Neutrophil (primary cell): Measurements from ENCODE around the gene CCDC32.

ENCODE experiments used
- H3K27ac ChIP-seq: fragments of 200-600 bp; sonication (generic); 2 replicates; pipeline ENCODE4 v1.5.1; 2016; ENCODE audit warnings: mild to moderate bottlenecking, moderate library complexity
- H3K27me3 ChIP-seq: fragments of 200-600 bp; sonication (generic); 2 replicates; pipeline ENCODE4 v1.6.0; 2016; ENCODE audit warnings: mild to moderate bottlenecking
- H3K36me3 ChIP-seq: fragments of 200-600 bp; sonication (generic); 2 replicates; pipeline ENCODE4 v1.5.1; 2017
- H3K4me1 ChIP-seq, 2 experiments: fragments of 200-600 bp in 1 of 2; sonication (generic) in 1 of 2; 1 replicate in 1 of 2; 2 replicates in 1 of 2; pipeline versions ENCODE4 v1.5.1 to v1.6.1; 2013 to 2016; ENCODE audit warnings: low read depth in 1 of 2, low read length in 1 of 2, mild to moderate bottlenecking in 1 of 2, moderate library complexity in 1 of 2; ENCODE audit not compliant: control insufficient read depth in 1 of 2, insufficient read depth in 1 of 2
- H3K4me3 ChIP-seq, 2 experiments: fragments of 200-600 bp in 1 of 2; sonication (generic) in 1 of 2; 1 replicate in 1 of 2; 2 replicates in 1 of 2; pipeline ENCODE4 v1.5.1; 2013 to 2016; ENCODE audit warnings: low read depth in 1 of 2, low read length in 1 of 2, mild to moderate bottlenecking in 1 of 2, moderate library complexity in 1 of 2
- H3K9me3 ChIP-seq: fragments of 200-600 bp; sonication (generic); 2 replicates; pipeline ENCODE4 v1.5.1; 2016
- TF ChIP-seq, protein P1 (sequence below): fragments of 200-600 bp; sonication (generic); IDR thresholded peaks from 2 replicates; pipeline ENCODE4 v1.5.1; 2016; ENCODE audit warnings: antibody characterized with exemption

Gene CCDC32

DNA sequence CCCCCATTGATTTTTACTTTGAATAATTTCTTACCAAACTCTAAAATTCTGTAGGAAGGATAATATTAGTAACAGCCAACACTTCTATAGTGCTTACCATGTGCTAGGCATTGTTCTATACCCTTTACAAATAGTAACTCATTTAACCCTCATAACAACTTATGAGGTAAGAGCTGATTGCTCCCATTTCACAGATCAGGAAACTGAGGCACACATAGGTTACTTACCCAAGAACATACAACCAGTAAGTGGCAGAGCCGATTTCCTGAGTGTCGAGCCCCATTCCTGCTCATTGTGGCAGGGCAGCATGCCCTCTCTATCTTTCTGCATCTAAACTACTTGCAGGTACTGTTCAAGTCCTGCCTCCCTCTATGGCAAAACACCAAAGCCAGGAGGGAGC lies 9.0 kb downstream of the CCDC32 start:
- no peaks in the 10 kb centered on the region for H3K27me3 ChIP-seq
- H3K9me3 ChIP-seq: no peaks in the 10 kb centered on the region
- no peak overlapping the region for H3K27ac ChIP-seq
- H3K4me3 ChIP-seq: no peak overlapping the region
- peaks cover 32% of the 10 kb centered on the region for H3K36me3 ChIP-seq
- no peaks in the 10 kb centered on the region for H3K4me1 ChIP-seq
- TF ChIP-seq, protein P1, sequence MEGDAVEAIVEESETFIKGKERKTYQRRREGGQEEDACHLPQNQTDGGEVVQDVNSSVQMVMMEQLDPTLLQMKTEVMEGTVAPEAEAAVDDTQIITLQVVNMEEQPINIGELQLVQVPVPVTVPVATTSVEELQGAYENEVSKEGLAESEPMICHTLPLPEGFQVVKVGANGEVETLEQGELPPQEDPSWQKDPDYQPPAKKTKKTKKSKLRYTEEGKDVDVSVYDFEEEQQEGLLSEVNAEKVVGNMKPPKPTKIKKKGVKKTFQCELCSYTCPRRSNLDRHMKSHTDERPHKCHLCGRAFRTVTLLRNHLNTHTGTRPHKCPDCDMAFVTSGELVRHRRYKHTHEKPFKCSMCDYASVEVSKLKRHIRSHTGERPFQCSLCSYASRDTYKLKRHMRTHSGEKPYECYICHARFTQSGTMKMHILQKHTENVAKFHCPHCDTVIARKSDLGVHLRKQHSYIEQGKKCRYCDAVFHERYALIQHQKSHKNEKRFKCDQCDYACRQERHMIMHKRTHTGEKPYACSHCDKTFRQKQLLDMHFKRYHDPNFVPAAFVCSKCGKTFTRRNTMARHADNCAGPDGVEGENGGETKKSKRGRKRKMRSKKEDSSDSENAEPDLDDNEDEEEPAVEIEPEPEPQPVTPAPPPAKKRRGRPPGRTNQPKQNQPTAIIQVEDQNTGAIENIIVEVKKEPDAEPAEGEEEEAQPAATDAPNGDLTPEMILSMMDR: no peak

DNA sequence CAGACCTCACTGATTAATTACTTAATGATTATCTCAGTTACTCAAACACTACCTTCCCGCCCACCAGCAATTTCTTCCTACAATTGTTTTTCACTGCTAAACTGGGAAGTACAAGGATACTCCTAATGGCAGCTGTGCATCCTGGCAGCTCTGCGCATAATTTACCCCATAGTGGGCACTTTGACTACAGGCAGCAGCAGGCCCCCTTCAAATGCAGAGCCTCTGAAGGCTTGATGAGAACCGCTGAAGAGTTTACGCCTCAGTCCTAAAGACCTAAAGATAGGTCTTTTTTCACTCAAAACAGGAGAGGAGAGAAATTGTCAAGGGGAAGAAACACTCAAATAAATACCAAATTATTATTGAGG lies 10.7 kb downstream of the CCDC32 start:
- TF ChIP-seq, protein P1: no peak
- Histone ChIP-seq H3K36me3 (peaks cover 32% of the 10 kb centered on the region), H3K27ac (no peak overlapping the region), H3K27me3 (no peaks in the 10 kb centered on the region), H3K9me3 (no peaks in the 10 kb centered on the region), H3K4me1 (no peaks in the 10 kb centered on the region), H3K4me3 (no peak overlapping the region)

DNA sequence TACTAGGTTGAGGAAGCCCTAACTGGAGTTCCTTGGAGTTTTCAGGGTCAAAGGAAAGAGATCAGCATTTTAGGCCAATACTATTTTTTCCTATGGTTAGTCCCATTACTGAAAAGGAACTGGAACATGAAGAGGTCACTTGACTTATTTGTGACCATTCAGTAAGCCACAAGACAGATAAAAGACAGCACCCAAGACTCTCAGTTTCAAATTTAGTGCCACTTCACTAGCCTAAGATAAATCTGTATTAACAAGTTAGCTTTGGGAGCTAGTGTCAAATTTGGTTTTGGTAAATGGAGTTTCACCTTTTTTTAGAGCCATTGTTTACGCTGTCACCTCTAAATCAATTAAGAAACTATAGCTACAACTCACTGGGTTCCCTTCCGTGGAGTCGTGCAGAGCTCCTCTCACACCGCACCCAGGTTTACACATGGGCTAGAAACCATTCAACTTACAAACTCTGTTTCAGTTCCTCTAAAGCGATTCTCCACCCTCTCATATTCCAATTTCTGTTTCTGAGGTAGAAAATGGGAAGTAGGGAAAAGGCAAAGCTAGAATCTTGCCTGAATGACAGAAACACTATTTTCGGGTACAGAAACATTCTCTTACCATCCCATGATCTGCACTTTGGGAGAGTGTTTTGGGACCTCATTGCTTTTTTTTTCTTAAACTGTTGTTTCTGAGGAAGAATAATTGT lies 14.4 kb downstream of the CCDC32 start:
- no peaks in the 10 kb centered on the region for H3K4me1 ChIP-seq
- H3K9me3 ChIP-seq: no peaks in the 10 kb centered on the region
- peaks cover 27% of the 10 kb centered on the region for H3K36me3 ChIP-seq
- TF ChIP-seq, protein P1: no peak
- no peak overlapping the region for H3K27ac ChIP-seq
- no peaks in the 10 kb centered on the region for H3K27me3 ChIP-seq
- no peak overlapping the region for H3K4me3 ChIP-seq

DNA sequence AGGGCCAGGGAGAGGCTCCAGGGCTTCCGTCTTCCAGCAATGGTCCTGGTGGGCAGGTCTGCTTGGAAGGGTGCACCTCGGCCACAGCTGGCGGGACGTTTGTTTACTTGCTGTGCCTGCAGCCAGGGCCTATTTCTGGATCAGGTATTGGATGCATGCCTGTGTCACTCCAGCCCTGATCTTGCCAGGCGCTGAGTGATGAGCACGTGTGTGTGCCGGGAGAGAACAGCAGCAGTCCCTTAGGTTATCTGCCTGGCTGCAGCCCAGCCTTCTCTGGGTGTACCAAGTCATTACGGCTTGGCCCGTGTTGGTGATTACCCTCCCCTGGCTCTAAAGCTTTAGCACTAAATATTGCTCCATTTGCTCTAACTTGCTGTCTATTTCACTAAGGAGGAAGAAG lies 14.9 kb downstream of the CCDC32 start:
- Histone ChIP-seq H3K4me3 (no peak overlapping the region), H3K27ac (no peak overlapping the region), H3K27me3 (no peaks in the 10 kb centered on the region), H3K36me3 (peaks cover 22% of the 10 kb centered on the region), H3K4me1 (no peaks in the 10 kb centered on the region), H3K9me3 (no peaks in the 10 kb centered on the region)
- TF ChIP-seq, protein P1: no peak

DNA sequence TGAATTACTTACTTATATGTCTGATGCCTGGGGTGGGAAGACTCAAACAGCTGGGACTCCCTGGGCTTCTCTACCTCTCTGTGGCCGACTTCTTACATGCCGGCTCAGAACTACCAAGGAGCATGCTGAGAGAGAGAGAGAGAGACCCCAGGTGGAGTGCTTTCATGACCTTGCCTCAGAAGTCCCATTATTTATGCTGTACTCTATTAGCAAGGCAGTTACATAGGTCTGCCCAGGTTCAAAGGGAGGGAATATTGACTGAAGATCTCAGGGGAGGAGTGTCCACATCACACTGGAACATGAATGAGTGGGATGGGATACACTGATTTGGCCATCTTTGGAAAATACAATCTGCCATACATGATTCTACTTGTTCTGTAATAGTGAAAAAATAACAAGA lies 16.2 kb downstream of the CCDC32 start:
- Histone ChIP-seq H3K9me3 (no peaks in the 10 kb centered on the region), H3K4me3 (no peak overlapping the region), H3K4me1 (no peaks in the 10 kb centered on the region), H3K27ac (no peak overlapping the region), H3K36me3 (peaks cover 15% of the 10 kb centered on the region), H3K27me3 (no peaks in the 10 kb centered on the region)
- TF ChIP-seq, protein P1: no peak

DNA sequence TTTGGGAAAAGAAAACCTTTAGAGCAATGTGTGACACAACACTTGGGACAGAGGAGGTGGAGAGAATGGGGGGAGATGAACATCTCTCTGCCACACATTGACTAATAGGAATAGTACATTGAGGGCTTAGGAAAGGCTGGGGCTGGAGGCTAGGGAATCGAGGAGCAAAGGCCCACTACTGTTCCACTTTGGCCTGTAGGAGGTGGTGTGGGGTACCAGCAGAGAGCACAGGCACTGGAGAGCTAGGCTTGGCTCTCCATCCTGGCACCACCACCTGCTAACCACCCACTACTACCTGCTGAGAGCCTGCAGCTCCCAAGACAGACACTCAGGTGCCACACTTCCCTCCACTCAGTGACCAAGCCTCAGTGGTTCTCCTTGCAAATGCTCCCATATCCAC lies 19.4 kb downstream of the CCDC32 start:
- Histone ChIP-seq H3K4me1 (no peaks in the 10 kb centered on the region), H3K27ac (no peak overlapping the region), H3K9me3 (no peaks in the 10 kb centered on the region), H3K4me3 (no peak overlapping the region), H3K36me3 (peaks cover 5% of the 10 kb centered on the region), H3K27me3 (no peaks in the 10 kb centered on the region)
- TF ChIP-seq, protein P1: no peak
